HepG2 (cell line): Measurements from ENCODE around the gene PRSS38. TPM values are rescaled to one million over a fixed set of nuclear protein-coding genes. Genes with fewer than 3 reads are reported as not detected.

Experiments
- ATAC-seq: fragments of 200-7000 bp; cut with Tn5 transposase; 3 replicates; pipeline ENCODE4 v1.9.1; 2020; ENCODE audit warnings: mild to moderate bottlenecking, moderate library complexity
- BruUV-seq: library from RNA; stranded (reverse); fragments of 400-500 nt; replicated peaks from 2 replicates; lab custom pipeline; 2021; lab: Mats Ljungman, UMichigan
- CTCF ChIA-PET: fragments of 300-600 bp; formaldehyde crosslinking; extraction: SDS; loops from one replicate; lab custom pipeline; 2021; ENCODE audit warnings: low total read pairs, inconsistent platforms, low intra/inter-chr PET ratio; lab: Yijun Ruan, JAX
- POLR2A ChIA-PET: fragments of 350-600 bp; sonication (Branson Sonifier 250); formaldehyde crosslinking; loops from one replicate; lab custom pipeline; 2020; ENCODE audit warnings: antibody characterized with exemption, inconsistent platforms; lab: Yijun Ruan, JAX
- DNase-seq: peaks from one replicate; pipeline ENCODE4 v3.0.0-alpha.2; 2015; ENCODE audit warnings: low spot score
- FAIRE-seq: peaks from 3 replicates; lab custom pipeline; 2011; peaks lifted over from hg19 to GRCh38; lab: Jason Lieb, UNC
- H2AFZ ChIP-seq: one replicate; pipeline ENCODE4 v1.6.1; 2011; ENCODE audit warnings: low read length, inconsistent platforms
- H3K27ac ChIP-seq: fragments of 300-600 bp; 3 replicates; pipeline ENCODE4 v1.8.0; 2011; ENCODE audit warnings: mixed run types, mild to moderate bottlenecking, mixed read lengths, low read length, inconsistent platforms; ENCODE audit not compliant: insufficient read depth; ENCODE audit errors: extremely low read length
- H3K27me3 ChIP-seq, 2 experiments: fragments of 200-600 bp in 1 of 2; 2 replicates in 1 of 2; 3 replicates in 1 of 2; pipeline versions ENCODE4 v1.6.0 to v1.8.0; 2011; ENCODE audit warnings: low read length in 2 of 2, mild to moderate bottlenecking in 2 of 2, moderate library complexity in 2 of 2, inconsistent platforms in 1 of 2; ENCODE audit not compliant: insufficient read depth in 2 of 2, control insufficient read depth in 1 of 2
- H3K36me3 ChIP-seq, 2 experiments: fragments of 200-600 bp in 1 of 2; replicated peaks in 1 of 2; 2 replicates in 1 of 2; 3 replicates in 1 of 2; pipeline versions ENCODE4 v1.5.1 to v1.8.0; 2011; ENCODE audit warnings: low read length in 2 of 2, inconsistent platforms in 1 of 2; ENCODE audit not compliant: insufficient read depth in 2 of 2, control insufficient read depth in 1 of 2
- H3K4me1 ChIP-seq: 2 replicates; pipeline ENCODE4 v1.5.1; 2012; ENCODE audit warnings: low read length, inconsistent platforms; ENCODE audit not compliant: insufficient read depth
- H3K4me2 ChIP-seq: 2 replicates; pipeline ENCODE4 v1.6.0; 2011; ENCODE audit warnings: low read depth, low read length, inconsistent platforms
- H3K4me3 ChIP-seq, 3 experiments: fragments of 200-600 bp in 1 of 3; sonication (generic), shearing (Covaris generic) in 1 of 3; replicated peaks in 1 of 3; 2 replicates each; pipeline ENCODE4 v1.5.1; 2011 to 2016; ENCODE audit warnings: low read length in 3 of 3, inconsistent platforms in 2 of 3, low read depth in 2 of 3, mild to moderate bottlenecking in 2 of 3, control low read depth in 1 of 3, mixed read lengths in 1 of 3; ENCODE audit not compliant: insufficient read depth in 1 of 3
- H3K79me2 ChIP-seq: one replicate; pipeline ENCODE4 v1.6.1; 2011; ENCODE audit warnings: low read length, inconsistent platforms; ENCODE audit not compliant: insufficient read depth
- H3K9ac ChIP-seq: 2 replicates; pipeline ENCODE4 v1.6.0; 2011; ENCODE audit warnings: mild to moderate bottlenecking, low read depth, low read length, inconsistent platforms; ENCODE audit not compliant: insufficient read depth
- H3K9me3 ChIP-seq: 2 replicates; pipeline ENCODE4 v1.5.1; 2012; ENCODE audit warnings: mild to moderate bottlenecking, low read length
- H4K20me1 ChIP-seq: 2 replicates; pipeline ENCODE4 v1.6.0; 2011; ENCODE audit warnings: inconsistent platforms, mild to moderate bottlenecking, low read length, moderate library complexity; ENCODE audit not compliant: insufficient read depth
- FOSL2 ChIP-seq: sonication (generic); formaldehyde crosslinking; IDR thresholded peaks from 2 replicates; pipeline ENCODE4 v1.4.0; 2020; ENCODE audit warnings: missing genetic modification reagents
- GTF3A ChIP-seq: sonication (generic); formaldehyde crosslinking; conservative IDR thresholded peaks from 2 replicates; pipeline ENCODE4 v1.4.0; 2020; ENCODE audit warnings: mild to moderate bottlenecking, missing genetic modification reagents
- IRX3 ChIP-seq: sonication (generic); formaldehyde crosslinking; IDR thresholded peaks from 2 replicates; pipeline ENCODE4 v1.8.1; 2023; ENCODE audit warnings: mild to moderate bottlenecking, low read depth, missing genetic modification reagents, borderline replicate concordance
- ISL2 ChIP-seq: sonication (generic); formaldehyde crosslinking; IDR thresholded peaks from 2 replicates; pipeline ENCODE4 v1.5.0; 2020; ENCODE audit warnings: missing genetic modification reagents
- KDM6A ChIP-seq: IDR thresholded peaks from 2 replicates; pipeline ENCODE4 v1.6.1; 2016; ENCODE audit warnings: low read depth
- PCBP1 ChIP-seq: fragments of 200-400 bp; formaldehyde crosslinking; IDR thresholded peaks from 2 replicates; pipeline ENCODE4 v1.6.1; 2017; ENCODE audit warnings: mild to moderate bottlenecking, low read depth, low read length, borderline replicate concordance
- TOPORS ChIP-seq: sonication (generic); formaldehyde crosslinking; IDR thresholded peaks from 2 replicates; pipeline ENCODE4 v1.8.0; 2023; ENCODE audit warnings: mild to moderate bottlenecking, missing genetic modification reagents
- ZBTB1 ChIP-seq: sonication (generic); formaldehyde crosslinking; IDR thresholded peaks from 2 replicates; pipeline ENCODE4 v1.4.0; 2020; ENCODE audit warnings: missing genetic modification reagents, borderline replicate concordance
- ZFYVE20 ChIP-seq: sonication (generic); formaldehyde crosslinking; IDR thresholded peaks from 2 replicates; pipeline ENCODE4 v1.8.0; 2023; ENCODE audit warnings: low read depth, mild to moderate bottlenecking, moderate library complexity, missing genetic modification reagents, borderline replicate concordance
- ZNF274 ChIP-seq: sonication (generic); formaldehyde crosslinking; IDR thresholded peaks from 2 replicates; pipeline ENCODE4 v1.5.1; 2020; ENCODE audit warnings: mild to moderate bottlenecking, missing genetic modification reagents
- ZNF333 ChIP-seq: sonication (generic); formaldehyde crosslinking; IDR thresholded peaks from 2 replicates; pipeline ENCODE4 v1.4.0; 2020; ENCODE audit warnings: mild to moderate bottlenecking, missing genetic modification reagents, borderline replicate concordance
- ZNF724P ChIP-seq: sonication (generic); formaldehyde crosslinking; IDR thresholded peaks from 2 replicates; pipeline ENCODE4 v1.8.0; 2022; ENCODE audit warnings: missing genetic modification reagents, borderline replicate concordance
- ZNF878 ChIP-seq: sonication (generic); formaldehyde crosslinking; IDR thresholded peaks from 2 replicates; pipeline ENCODE4 v1.8.1; 2023; ENCODE audit warnings: mild to moderate bottlenecking, missing genetic modification reagents, moderate library complexity
- WGBS: methylation state at CpG from one replicate; pipeline ENCODE4 v1.1.6; 2017; ENCODE audit warnings: low lambda C conversion rate; 5-methylcytosine and 5-hydroxymethylcytosine counted together
- in situ Hi-C: cut with HindIII; loops from 2 replicates; pipeline ENCODE4 v1.10.0; 2017; ENCODE audit warnings: low pct_unique_long_range_greater_than_20kb; ENCODE audit not compliant: extremely low pct_ligation_motif_present
- intact Hi-C: fragments of 100-400 bp; cut with micrococcal nuclease; formaldehyde crosslinking; loops from one replicate; pipeline ENCODE4 v1.10.0; 2022; ENCODE audit not compliant: unreplicated experiment
- polyA plus RNA-seq, 8 experiments: library from polyadenylated mRNA; depleted of rRNA in 3 of 8; stranded (reverse) in 7 of 8; unstranded in 1 of 8; fragments of >200 nt; fragmentation: Illumina TruSeq in 4 of 8; extraction: Trizol in 4 of 8; gene quantifications; 2 replicates each; pipeline versions ENCODE4 v1.2.1 to v1.2.3, GENCODE V29; 2011 to 2016; ENCODE audit warnings: low read depth in 4 of 8, missing spikeins in 1 of 8, mixed read lengths in 1 of 8; ENCODE audit not compliant: insufficient read depth in 1 of 8
- total RNA-seq, 5 experiments: library from RNA; depleted of rRNA; stranded (reverse); fragments of >200 nt; fragmentation: Illumina TruSeq; extraction: Trizol; gene quantifications; 2 replicates each; pipeline ENCODE4 v1.2.3, GENCODE V29; 2016; ENCODE audit warnings: low read depth in 1 of 5
- TF ChIP-seq, protein P1 (sequence below): sonication (generic); formaldehyde crosslinking; IDR thresholded peaks from 2 replicates; pipeline ENCODE4 v1.5.1; 2020; ENCODE audit warnings: mild to moderate bottlenecking, missing genetic modification reagents
- TF ChIP-seq, protein P2 (sequence below): sonication (generic); formaldehyde crosslinking; IDR thresholded peaks from 2 replicates; pipeline ENCODE4 v1.8.1; 2023; ENCODE audit warnings: missing genetic modification reagents, mild to moderate bottlenecking, borderline replicate concordance

PRSS38 gene
- total and polyA plus RNA-seq, 2 of the 13 experiments (the other 11 are each of a cell fraction or from before 2014, with no cell fraction given), result not detected

DNA sequence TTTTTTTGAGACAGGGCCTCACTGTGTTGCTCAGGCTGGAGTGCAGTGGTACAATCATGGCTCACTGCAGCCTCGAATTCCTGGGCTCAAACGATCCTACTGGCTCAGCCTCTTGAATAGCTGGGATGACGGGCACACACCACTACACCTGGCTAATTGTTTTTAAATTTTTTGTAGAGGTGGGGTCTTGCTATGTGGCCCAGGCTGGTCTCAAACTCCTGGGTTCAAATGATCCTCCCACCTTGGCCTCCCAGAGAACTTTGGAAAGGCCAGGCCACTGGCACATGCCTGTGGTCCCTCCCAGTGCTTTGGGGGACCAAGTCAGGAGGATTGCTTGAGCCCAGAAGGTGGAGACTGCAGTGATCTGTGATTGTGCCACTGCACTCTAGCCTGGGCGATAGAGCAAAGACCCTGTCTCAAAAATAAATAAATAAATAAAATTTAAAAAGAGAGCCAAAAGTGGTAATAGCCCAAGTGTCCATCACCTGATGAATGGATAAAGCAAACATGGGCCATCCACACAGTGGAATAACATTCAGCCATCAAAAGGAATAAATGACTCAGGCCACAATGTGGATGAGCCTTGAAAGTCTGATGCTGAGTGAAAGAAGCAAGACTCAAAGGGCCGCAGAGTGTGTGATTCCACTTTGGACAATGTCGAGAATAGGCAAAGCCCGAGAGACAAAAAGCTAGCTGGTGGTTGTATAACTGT is 40.8 kb downstream of the PRSS38 start:
- Histone ChIP-seq H2AFZ (no peak overlapping the region), H3K4me3 (no peak overlapping the region), H3K27ac (no peak overlapping the region), H3K4me1 (no peaks in the 10 kb centered on the region), H3K36me3 (no peaks in the 10 kb centered on the region), H3K4me2 (no peak overlapping the region), H3K27me3 (peaks cover 0 to 3% of the 10 kb centered on the region in 2 experiments; a peak in 2 of 5 replicates), H3K9me3 (no peaks in the 10 kb centered on the region), H4K20me1 (no peaks in the 10 kb centered on the region)
- ChIA-PET POLR2A (no interaction called here), CTCF (no interaction called here)
- DNase-seq, result no peak
- in situ Hi-C loops, result no loop called here
- WGBS, result 19% methylated on average over 7 of the region's 7 CpGs
- BruUV-seq, result no TSS peak
- intact Hi-C loops, result no loop called here
- FAIRE-seq, result no peak
- TF ChIP-seq ISL2 (CRISPR knock-in tag) (no peak), TOPORS (CRISPR knock-in tag) (no peak), KDM6A (CRISPR knock-in tag) (no peak), ZNF878 (CRISPR knock-in tag) (no peak), ZBTB1 (CRISPR knock-in tag) (no peak), IRX3 (CRISPR knock-in tag) (no peak), ZFYVE20 (CRISPR knock-in tag) (no peak), ZNF724P (CRISPR knock-in tag) (no peak), ZNF333 (no peak), PCBP1 (no peak), ZNF274 (CRISPR knock-in tag) (no peak), GTF3A (CRISPR knock-in tag) (no peak), FOSL2 (CRISPR knock-in tag) (no peak)
- TF ChIP-seq, protein P1, sequence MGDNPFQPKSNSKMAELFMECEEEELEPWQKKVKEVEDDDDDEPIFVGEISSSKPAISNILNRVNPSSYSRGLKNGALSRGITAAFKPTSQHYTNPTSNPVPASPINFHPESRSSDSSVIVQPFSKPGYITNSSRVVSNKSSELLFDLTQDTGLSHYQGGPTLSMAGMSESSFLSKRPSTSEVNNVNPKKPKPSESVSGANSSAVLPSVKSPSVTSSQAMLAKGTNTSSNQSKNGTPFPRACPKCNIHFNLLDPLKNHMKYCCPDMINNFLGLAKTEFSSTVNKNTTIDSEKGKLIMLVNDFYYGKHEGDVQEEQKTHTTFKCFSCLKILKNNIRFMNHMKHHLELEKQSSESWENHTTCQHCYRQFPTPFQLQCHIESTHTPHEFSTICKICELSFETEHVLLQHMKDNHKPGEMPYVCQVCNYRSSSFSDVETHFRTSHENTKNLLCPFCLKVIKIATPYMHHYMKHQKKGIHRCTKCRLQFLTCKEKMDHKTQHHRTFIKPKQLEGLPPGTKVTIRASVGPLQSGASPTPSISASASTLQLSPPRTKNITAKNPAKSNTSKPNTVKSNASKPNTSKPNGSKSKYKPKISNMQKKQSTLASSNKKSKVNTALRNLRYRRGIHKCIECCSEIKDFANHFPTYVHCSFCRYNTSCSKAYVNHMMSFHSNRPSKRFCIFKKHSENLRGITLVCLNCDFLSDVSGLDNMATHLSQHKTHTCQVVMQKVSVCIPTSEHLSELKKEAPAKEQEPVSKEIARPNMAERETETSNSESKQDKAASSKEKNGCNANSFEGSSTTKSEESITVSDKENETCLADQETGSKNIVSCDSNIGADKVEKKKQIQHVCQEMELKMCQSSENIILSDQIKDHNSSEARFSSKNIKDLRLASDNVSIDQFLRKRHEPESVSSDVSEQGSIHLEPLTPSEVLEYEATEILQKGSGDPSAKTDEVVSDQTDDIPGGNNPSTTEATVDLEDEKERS (CRISPR knock-in tag), result no peak
- TF ChIP-seq, protein P2, sequence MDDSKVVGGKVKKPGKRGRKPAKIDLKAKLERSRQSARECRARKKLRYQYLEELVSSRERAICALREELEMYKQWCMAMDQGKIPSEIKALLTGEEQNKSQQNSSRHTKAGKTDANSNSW (CRISPR knock-in tag), result no peak
- TF ChIP-seq, all 625 proteins: peak for 0
- no peak for ATAC-seq
- Histone ChIP-seq H3K79me2 (no peaks in the 10 kb centered on the region), H3K9ac (no peak overlapping the region)
